ENCODE data around the gene CDV3.

The CDV3 gene

GRCh38 chr3:133570139-133570936, 3.1 kb upstream of the CDV3 start:
- FAIRE-seq: no peak

GRCh38 chr3:133570937-133571320, 2.6 kb upstream of the CDV3 start:
- no peak for FAIRE-seq

- FAIRE-seq: no peak
Observed at GRCh38 chr3:133572158-133573053, 1.1 kb upstream of the CDV3 start.

- FAIRE-seq: peak; percentile 97
Observed at GRCh38 chr3:133573054-133573628, 345 bp upstream of the CDV3 start.

GRCh38 chr3:133574260-133574881, 885 bp downstream of the CDV3 start:
- FAIRE-seq: no peak

GRCh38 chr3:133575086-133575485, 1.6 kb downstream of the CDV3 start:
- no peak for FAIRE-seq

- no peak for FAIRE-seq
Observed at GRCh38 chr3:133576169-133576568, 2.7 kb downstream of the CDV3 start.

GRCh38 chr3:133578548-133579191, 5.2 kb downstream of the CDV3 start:
- FAIRE-seq: no peak

GRCh38 chr3:133583396-133583795, 9.9 kb downstream of the CDV3 start:
- no peak for FAIRE-seq

- no peak for FAIRE-seq
Observed at GRCh38 chr3:133588035-133588434, 14.5 kb downstream of the CDV3 start.

GRCh38 chr3:133588784-133589465, 15.4 kb downstream of the CDV3 start:
- FAIRE-seq: no peak

GRCh38 chr3:133589503-133589902, 16.0 kb downstream of the CDV3 start:
- no peak for FAIRE-seq

- no peak for FAIRE-seq
Observed at GRCh38 chr3:133591271-133591742, 17.8 kb downstream of the CDV3 start.

- no peak for FAIRE-seq
Observed at GRCh38 chr3:133592843-133593242, 19.4 kb downstream of the CDV3 start.

GRCh38 chr3:133593243-133593642, 19.8 kb downstream of the CDV3 start:
- no peak for FAIRE-seq

- FAIRE-seq: no peak
Observed at GRCh38 chr3:133595341-133595740, 21.9 kb downstream of the CDV3 start.

GRCh38 chr3:133598405-133598804, 24.9 kb downstream of the CDV3 start:
- no peak for FAIRE-seq

- no peak for FAIRE-seq
Observed at GRCh38 chr3:133599280-133599679, 25.8 kb downstream of the CDV3 start.

GRCh38 chr3:133600572-133601081, 27.1 kb downstream of the CDV3 start:
- FAIRE-seq: no peak

GRCh38 chr3:133606342-133606741, 32.9 kb downstream of the CDV3 start:
- FAIRE-seq: no peak

GRCh38 chr3:133606902-133607301, 33.4 kb downstream of the CDV3 start:
- FAIRE-seq: no peak

- FAIRE-seq: no peak
Observed at GRCh38 chr3:133607816-133608215, 34.3 kb downstream of the CDV3 start.

Data from TTC549 (cell line).